ENCODE results near the gene ARHGAP1. TPM values are rescaled to one million over a fixed set of nuclear protein-coding genes. Genes with fewer than 3 reads are reported as not detected.
A peak's percentile ranks its signal among the peaks of the same experiment; 100 is the strongest.

ARHGAP1 gene
- total RNA-seq, 1 experiment from 2014 or later: 64.2 TPM

DNA sequence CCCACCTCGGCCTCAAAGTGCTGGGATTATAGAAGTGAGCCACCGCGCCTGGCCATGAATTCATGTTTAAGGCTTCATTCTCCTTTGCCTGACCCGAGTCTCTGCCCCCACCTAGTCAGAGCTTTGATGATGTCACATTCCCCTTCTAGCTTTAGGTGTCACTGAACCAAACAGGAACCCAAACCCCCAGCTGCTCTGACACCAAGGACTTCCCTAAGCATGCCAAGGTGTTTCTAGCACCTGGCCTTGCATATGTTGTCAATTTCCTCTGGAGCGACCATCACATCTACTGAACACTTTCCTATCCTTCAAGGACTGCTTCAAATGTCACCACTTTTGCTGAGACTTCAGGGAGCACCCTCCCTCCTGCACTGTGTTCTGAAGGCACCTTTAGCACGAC lies 20.9 kb upstream of the ARHGAP1 start:
- Histone ChIP-seq H4K20me1 (ENCODE audit: insufficient read depth) (no peaks in the 10 kb centered on the region), H3K9me2 (ENCODE audit: insufficient read depth) (no peaks in the 10 kb centered on the region), H3K9me3 (ENCODE audit: insufficient read depth, low read depth) (no peaks in the 10 kb centered on the region), H2AFZ (no peak overlapping the region), H3K4me2 (no peak overlapping the region), H3K4me1 (replicated peaks; ENCODE audit: insufficient read depth) (peaks cover 14% of the 10 kb centered on the region), H3K27ac (no peak overlapping the region), H3F3A (ENCODE audit: insufficient read depth, low read depth) (no peaks in the 10 kb centered on the region), H3K27me3 (ENCODE audit: insufficient read depth, low read depth) (no peaks in the 10 kb centered on the region), H3K79me2 (ENCODE audit: low read depth) (no peaks in the 10 kb centered on the region), H3K4me3 (no peak overlapping the region), H3K36me3 (ENCODE audit: low read depth) (no peaks in the 10 kb centered on the region)
- BruUV-seq (replicated peaks): no TSS peak
- ChIA-PET CTCF (no interaction called here), POLR2A (ENCODE audit: unreplicated experiment) (no interaction called here)
- intact Hi-C loops (cut with micrococcal nuclease; ENCODE audit: unreplicated experiment): no loop called here
- TF ChIP-seq, protein P1, sequence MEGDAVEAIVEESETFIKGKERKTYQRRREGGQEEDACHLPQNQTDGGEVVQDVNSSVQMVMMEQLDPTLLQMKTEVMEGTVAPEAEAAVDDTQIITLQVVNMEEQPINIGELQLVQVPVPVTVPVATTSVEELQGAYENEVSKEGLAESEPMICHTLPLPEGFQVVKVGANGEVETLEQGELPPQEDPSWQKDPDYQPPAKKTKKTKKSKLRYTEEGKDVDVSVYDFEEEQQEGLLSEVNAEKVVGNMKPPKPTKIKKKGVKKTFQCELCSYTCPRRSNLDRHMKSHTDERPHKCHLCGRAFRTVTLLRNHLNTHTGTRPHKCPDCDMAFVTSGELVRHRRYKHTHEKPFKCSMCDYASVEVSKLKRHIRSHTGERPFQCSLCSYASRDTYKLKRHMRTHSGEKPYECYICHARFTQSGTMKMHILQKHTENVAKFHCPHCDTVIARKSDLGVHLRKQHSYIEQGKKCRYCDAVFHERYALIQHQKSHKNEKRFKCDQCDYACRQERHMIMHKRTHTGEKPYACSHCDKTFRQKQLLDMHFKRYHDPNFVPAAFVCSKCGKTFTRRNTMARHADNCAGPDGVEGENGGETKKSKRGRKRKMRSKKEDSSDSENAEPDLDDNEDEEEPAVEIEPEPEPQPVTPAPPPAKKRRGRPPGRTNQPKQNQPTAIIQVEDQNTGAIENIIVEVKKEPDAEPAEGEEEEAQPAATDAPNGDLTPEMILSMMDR (conservative IDR thresholded peaks at IDR 0.05): no peak
- no peak for TF ChIP-seq EZH2 (IDR thresholded peaks at IDR 0.05; ENCODE audit: low read depth)
- no peak for DNase-seq

DNA sequence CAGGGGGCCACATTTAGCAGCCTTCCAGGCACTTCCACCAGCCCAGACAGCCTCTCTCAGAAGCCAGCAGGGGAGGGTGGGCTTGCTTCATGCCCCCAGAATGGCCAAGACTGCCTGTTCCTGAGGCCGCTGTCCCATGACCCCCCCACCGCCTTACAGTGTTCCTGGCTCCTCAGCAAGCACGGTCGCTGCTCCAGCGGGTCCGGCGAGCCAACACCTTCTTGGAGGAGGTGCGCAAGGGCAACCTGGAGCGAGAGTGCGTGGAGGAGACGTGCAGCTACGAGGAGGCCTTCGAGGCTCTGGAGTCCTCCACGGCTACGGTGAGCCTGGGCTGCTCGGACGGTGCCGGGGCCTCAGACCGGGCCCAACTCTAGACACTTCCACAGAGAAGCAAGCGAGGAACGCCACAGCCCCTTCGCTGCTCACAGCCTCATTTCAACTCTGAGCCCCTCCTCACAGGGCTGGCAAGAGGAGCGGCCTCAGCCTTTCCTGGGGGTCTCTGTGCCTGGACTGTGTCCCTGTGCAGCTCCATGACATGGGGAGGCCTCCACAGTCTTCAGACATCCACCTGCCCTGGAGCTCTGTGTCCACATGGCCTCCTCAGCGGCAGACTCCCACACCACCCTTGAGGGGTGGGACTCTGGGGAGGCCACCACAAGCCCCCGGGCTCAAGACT lies 19.3 kb upstream of the ARHGAP1 start:
- H3K4me1 ChIP-seq (replicated peaks; ENCODE audit: insufficient read depth): peaks cover 21% of the 10 kb centered on the region
- no peak for DNase-seq
- no peaks in the 10 kb centered on the region for H3K36me3 ChIP-seq (ENCODE audit: low read depth)
- no peak overlapping the region for H3K4me3 ChIP-seq
- no peaks in the 10 kb centered on the region for H3K9me2 ChIP-seq (ENCODE audit: insufficient read depth)
- no peak for TF ChIP-seq EZH2 (IDR thresholded peaks at IDR 0.05; ENCODE audit: low read depth)
- TF ChIP-seq, protein P1 (conservative IDR thresholded peaks at IDR 0.05): no peak
- ChIA-PET POLR2A (ENCODE audit: unreplicated experiment) (no interaction called here), CTCF (no interaction called here)
- intact Hi-C loops (cut with micrococcal nuclease; ENCODE audit: unreplicated experiment): loop anchor here (5.0 kb wide), 1 partner anchor 597 kb away; the partner anchor contains the start of gene PHF21A
- no peak overlapping the region for H3K27ac ChIP-seq
- H3K27me3 ChIP-seq (ENCODE audit: insufficient read depth, low read depth): no peaks in the 10 kb centered on the region
- H3K79me2 ChIP-seq (ENCODE audit: low read depth): no peaks in the 10 kb centered on the region
- H4K20me1 ChIP-seq (ENCODE audit: insufficient read depth): no peaks in the 10 kb centered on the region
- H2AFZ ChIP-seq: no peak overlapping the region
- no peaks in the 10 kb centered on the region for H3K9me3 ChIP-seq (ENCODE audit: insufficient read depth, low read depth)
- BruUV-seq (replicated peaks): no TSS peak
- no peak overlapping the region for H3K4me2 ChIP-seq
- H3F3A ChIP-seq (ENCODE audit: insufficient read depth, low read depth): no peaks in the 10 kb centered on the region

DNA sequence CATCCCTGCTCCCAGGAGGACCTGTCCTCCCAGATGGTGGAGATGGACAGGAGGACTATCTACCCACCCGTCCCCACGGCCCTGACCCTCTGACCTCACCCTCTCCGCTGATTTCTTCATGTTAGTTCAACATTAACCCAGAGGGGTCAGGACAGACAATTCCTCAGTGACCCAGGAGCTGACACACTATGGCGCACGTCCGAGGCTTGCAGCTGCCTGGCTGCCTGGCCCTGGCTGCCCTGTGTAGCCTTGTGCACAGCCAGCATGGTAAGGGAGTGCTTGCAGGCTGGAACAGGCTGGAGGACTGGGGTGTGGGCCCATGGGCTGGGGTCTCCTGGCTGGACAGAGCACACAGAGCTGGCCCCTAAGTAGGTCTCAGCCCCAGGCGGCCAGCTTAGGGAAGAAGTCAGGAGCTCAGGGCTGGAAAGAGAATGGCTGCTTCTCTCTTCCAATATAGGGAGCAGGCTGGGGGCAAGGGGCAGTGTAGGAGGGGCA lies 18.7 kb upstream of the ARHGAP1 start, which contains the start of gene F2:
TSS of gene F2 (plus strand) at position 166 of the 495 bp plus-strand sequence. CDS start at position 189, 23 bp downstream.
- no TSS peak for BruUV-seq (replicated peaks)
- Histone ChIP-seq H3K9me2 (ENCODE audit: insufficient read depth) (no peaks in the 10 kb centered on the region), H3K4me1 (replicated peaks; ENCODE audit: insufficient read depth) (peaks cover 27% of the 10 kb centered on the region), H3K4me2 (peak within 1 kb of the TSS; percentile 40), H3K27ac (no peak within 1 kb of the TSS), H3K27me3 (ENCODE audit: insufficient read depth, low read depth) (no peaks in the 10 kb centered on the region), H3K36me3 (ENCODE audit: low read depth) (no peaks in the 10 kb centered on the region), H3K79me2 (ENCODE audit: low read depth) (no peaks in the 10 kb centered on the region), H2AFZ (peak within 1 kb of the TSS; percentile 56; the same call in 1 of the 2 replicates), H4K20me1 (ENCODE audit: insufficient read depth) (no peaks in the 10 kb centered on the region), H3K9me3 (ENCODE audit: insufficient read depth, low read depth) (no peaks in the 10 kb centered on the region), H3F3A (ENCODE audit: insufficient read depth, low read depth) (no peaks in the 10 kb centered on the region), H3K4me3 (no peak within 1 kb of the TSS)
- ChIA-PET POLR2A (ENCODE audit: unreplicated experiment) (no interaction called here), CTCF (no interaction called here)
- intact Hi-C loops (cut with micrococcal nuclease; ENCODE audit: unreplicated experiment): loop anchor here (5.0 kb wide), 1 partner anchor 597 kb away; the partner anchor contains the start of gene PHF21A
- TF ChIP-seq, protein P1 (conservative IDR thresholded peaks at IDR 0.05): no peak
- TF ChIP-seq EZH2 (IDR thresholded peaks at IDR 0.05; ENCODE audit: low read depth): no peak
- DNase-seq: no peak
